HepG2 (cell line): ENCODE data around the gene ZNF433. TPM values are rescaled to one million over a fixed set of nuclear protein-coding genes. Genes with fewer than 3 reads are reported as not detected.

Source experiments
- CCAR2 ChIP-seq: fragments of 200-400 bp; formaldehyde crosslinking; optimal IDR thresholded peaks from 2 replicates; pipeline ENCODE3; 2018; ENCODE audit warnings: low read depth, mild to moderate bottlenecking, low read length, moderate library complexity
- HNF4G ChIP-seq, 2 experiments: sonication (generic) in 1 of 2; formaldehyde crosslinking in 1 of 2; IDR thresholded peaks; 2 replicates each; pipeline versions ENCODE4 v1.4.0 to v1.6.1; 2011 to 2020; ENCODE audit warnings: borderline replicate concordance in 2 of 2, low read depth in 2 of 2, mild to moderate bottlenecking in 2 of 2, low read length in 1 of 2, missing genetic modification reagents in 1 of 2, moderate library complexity in 1 of 2
- HOXA5 ChIP-seq: sonication (generic); formaldehyde crosslinking; IDR thresholded peaks from 2 replicates; pipeline ENCODE4 v1.4.0; 2020; ENCODE audit warnings: missing genetic modification reagents
- IRF9 ChIP-seq: sonication (generic); formaldehyde crosslinking; IDR thresholded peaks from 2 replicates; pipeline ENCODE4 v1.8.0; 2022; ENCODE audit warnings: missing genetic modification reagents, mild to moderate bottlenecking, borderline replicate concordance
- KLF6 ChIP-seq: IDR thresholded peaks from 2 replicates; pipeline ENCODE4 v1.8.0; 2016; ENCODE audit warnings: missing biosample characterization, missing genetic modification reagents
- MTF2 ChIP-seq: sonication (generic); formaldehyde crosslinking; IDR thresholded peaks from 2 replicates; pipeline ENCODE4 v1.5.0; 2020; ENCODE audit warnings: missing genetic modification reagents, borderline replicate concordance
- NONO ChIP-seq, 2 experiments: fragments of 450-650 bp in 1 of 2; sonication (generic) in 1 of 2; formaldehyde crosslinking in 1 of 2; IDR thresholded peaks in 1 of 2; conservative IDR thresholded peaks in 1 of 2; 2 replicates each; pipeline versions ENCODE4 v1.6.1 to v1.8.0; 2017 to 2022; ENCODE audit warnings: mild to moderate bottlenecking in 1 of 2, missing genetic modification reagents in 1 of 2, moderate library complexity in 1 of 2
- REL ChIP-seq: sonication (generic); formaldehyde crosslinking; conservative IDR thresholded peaks from 2 replicates; pipeline ENCODE4 v1.8.0; 2022; ENCODE audit warnings: mild to moderate bottlenecking, missing genetic modification reagents, moderate library complexity
- RFX1 ChIP-seq: fragments of 450-650 bp; IDR thresholded peaks from 2 replicates; pipeline ENCODE4 v1.6.1; 2017
- TCF7L2 ChIP-seq: IDR thresholded peaks from 2 replicates; pipeline ENCODE4 v1.6.1; 2011; ENCODE audit warnings: mild to moderate bottlenecking, low read depth, low read length, moderate library complexity
- ZBTB7A ChIP-seq: sonication (generic); formaldehyde crosslinking; IDR thresholded peaks from 2 replicates; pipeline ENCODE4 v1.8.0; 2022; ENCODE audit warnings: mild to moderate bottlenecking, missing genetic modification reagents
- ZNF496 ChIP-seq: sonication (generic); formaldehyde crosslinking; IDR thresholded peaks from 2 replicates; pipeline ENCODE4 v1.8.1; 2023; ENCODE audit warnings: mild to moderate bottlenecking, moderate library complexity, missing genetic modification reagents; ENCODE audit not compliant: insufficient replicate concordance
- polyA plus RNA-seq, 8 experiments: library from polyadenylated mRNA; depleted of rRNA in 3 of 8; stranded (reverse) in 7 of 8; unstranded in 1 of 8; fragments of >200 nt; fragmentation: Illumina TruSeq in 4 of 8; extraction: Trizol in 4 of 8; gene quantifications; 2 replicates each; pipeline versions ENCODE4 v1.2.1 to v1.2.3, GENCODE V29; 2011 to 2016; ENCODE audit warnings: low read depth in 4 of 8, missing spikeins in 1 of 8, mixed read lengths in 1 of 8; ENCODE audit not compliant: insufficient read depth in 1 of 8
- total RNA-seq, 5 experiments: library from RNA; depleted of rRNA; stranded (reverse); fragments of >200 nt; fragmentation: Illumina TruSeq; extraction: Trizol; gene quantifications; 2 replicates each; pipeline ENCODE4 v1.2.3, GENCODE V29; 2016; ENCODE audit warnings: low read depth in 1 of 5
- TF ChIP-seq, protein P1 (sequence below): sonication (generic); formaldehyde crosslinking; IDR thresholded peaks from 2 replicates; pipeline ENCODE4 v1.4.0; 2020; ENCODE audit warnings: missing genetic modification reagents
- TF ChIP-seq, protein P2 (sequence below): sonication (generic); formaldehyde crosslinking; IDR thresholded peaks from 2 replicates; pipeline ENCODE4 v1.4.0; 2020; ENCODE audit warnings: mild to moderate bottlenecking, missing genetic modification reagents
- TF ChIP-seq, protein P3 (sequence below): sonication (generic); formaldehyde crosslinking; IDR thresholded peaks from 2 replicates; pipeline ENCODE4 v1.9.0; 2021; ENCODE audit warnings: mild to moderate bottlenecking, missing genetic modification reagents

ZNF433 gene
- total and polyA plus RNA-seq, 2 of the 13 experiments (the other 11 are each of a cell fraction or from before 2014, with no cell fraction given) = 1.8 to 4.9 TPM

DNA sequence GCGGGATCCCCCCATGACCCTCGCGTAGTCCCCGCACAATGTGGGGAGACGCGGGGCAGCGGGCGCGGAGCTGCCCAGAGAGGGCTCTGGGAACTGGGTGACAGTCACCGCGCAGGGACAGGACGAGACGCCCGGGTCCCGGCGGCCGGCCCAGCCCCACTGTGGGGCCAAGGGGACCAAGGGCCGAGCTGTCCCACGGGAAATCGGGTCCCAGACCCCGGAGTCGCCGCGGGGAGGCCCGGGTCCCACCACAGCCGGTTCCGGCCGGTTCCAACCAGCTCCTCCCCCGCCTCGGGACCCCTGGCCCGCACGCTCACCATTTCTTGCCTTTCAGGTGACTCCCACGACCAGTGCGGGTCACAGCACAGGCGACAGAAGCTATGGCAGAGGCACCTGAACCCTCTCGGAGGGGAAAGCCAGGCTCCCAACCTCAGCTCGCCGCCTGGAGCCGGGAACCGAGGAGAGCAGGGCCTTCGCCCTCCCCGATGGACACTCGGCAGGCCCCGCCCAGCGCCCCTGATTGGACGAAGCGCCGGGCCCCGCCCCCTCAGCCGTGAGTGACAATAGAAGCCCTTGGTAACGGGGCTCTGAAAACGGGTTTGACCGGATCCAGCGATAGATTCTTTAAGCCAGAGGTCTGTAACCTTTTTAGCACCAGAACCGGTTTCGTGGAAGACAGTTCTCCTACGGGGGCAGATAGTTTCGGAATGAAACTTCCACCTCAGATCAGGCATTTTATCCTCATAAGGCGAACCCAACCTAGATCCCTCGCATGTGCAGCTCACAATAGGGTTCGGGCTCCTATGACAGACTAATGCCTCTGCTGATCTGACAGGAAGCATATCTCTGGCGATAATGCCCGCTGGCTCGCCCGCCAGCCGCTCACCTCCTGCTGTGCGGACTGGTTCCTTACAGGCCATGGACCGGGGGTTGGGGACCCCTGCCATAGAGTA lies at the start of gene ZNF433 (continued):
- TF ChIP-seq ZBTB7A (CRISPR knock-in tag) (0 out of 2 replicates have a peak, but pooled peaks have one; percentile 68), HOXA5 (CRISPR knock-in tag) (peak; percentile 61; the same call in 1 of the 2 replicates), RFX1 (0 out of 2 replicates have a peak, but pooled peaks have one; percentile 23), KLF6 (0 out of 2 replicates have a peak, but pooled peaks have one; percentile 37), IRF9 (CRISPR knock-in tag) (0 out of 2 replicates have a peak, but pooled peaks have one; percentile 15), REL (CRISPR knock-in tag) (peak; percentile 78; the same call in 1 of the 2 replicates), NONO (IDR thresholded peaks at IDR 0.05) (no peak), NONO (CRISPR knock-in tag; conservative IDR thresholded peaks at IDR 0.05) (peak; percentile 80; the same call in 1 of the 2 replicates), CCAR2 (no peak), ZNF496 (CRISPR knock-in tag) (no peak), HNF4G (IDR thresholded peaks at IDR 0.05; ENCODE audit: borderline replicate concordance, low read depth, low read length) (no peak), HNF4G (CRISPR knock-in tag; IDR thresholded peaks at IDR 0.05; ENCODE audit: borderline replicate concordance, low read depth) (peak; percentile 49; the same call in 1 of the 2 replicates), MTF2 (CRISPR knock-in tag) (no peak; the same call in 1 of the 2 replicates), TCF7L2 (no peak)
- TF ChIP-seq, protein P1, sequence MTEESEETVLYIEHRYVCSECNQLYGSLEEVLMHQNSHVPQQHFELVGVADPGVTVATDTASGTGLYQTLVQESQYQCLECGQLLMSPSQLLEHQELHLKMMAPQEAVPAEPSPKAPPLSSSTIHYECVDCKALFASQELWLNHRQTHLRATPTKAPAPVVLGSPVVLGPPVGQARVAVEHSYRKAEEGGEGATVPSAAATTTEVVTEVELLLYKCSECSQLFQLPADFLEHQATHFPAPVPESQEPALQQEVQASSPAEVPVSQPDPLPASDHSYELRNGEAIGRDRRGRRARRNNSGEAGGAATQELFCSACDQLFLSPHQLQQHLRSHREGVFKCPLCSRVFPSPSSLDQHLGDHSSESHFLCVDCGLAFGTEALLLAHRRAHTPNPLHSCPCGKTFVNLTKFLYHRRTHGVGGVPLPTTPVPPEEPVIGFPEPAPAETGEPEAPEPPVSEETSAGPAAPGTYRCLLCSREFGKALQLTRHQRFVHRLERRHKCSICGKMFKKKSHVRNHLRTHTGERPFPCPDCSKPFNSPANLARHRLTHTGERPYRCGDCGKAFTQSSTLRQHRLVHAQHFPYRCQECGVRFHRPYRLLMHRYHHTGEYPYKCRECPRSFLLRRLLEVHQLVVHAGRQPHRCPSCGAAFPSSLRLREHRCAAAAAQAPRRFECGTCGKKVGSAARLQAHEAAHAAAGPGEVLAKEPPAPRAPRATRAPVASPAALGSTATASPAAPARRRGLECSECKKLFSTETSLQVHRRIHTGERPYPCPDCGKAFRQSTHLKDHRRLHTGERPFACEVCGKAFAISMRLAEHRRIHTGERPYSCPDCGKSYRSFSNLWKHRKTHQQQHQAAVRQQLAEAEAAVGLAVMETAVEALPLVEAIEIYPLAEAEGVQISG = peak; percentile 39; the same call in 1 of the 2 replicates
- TF ChIP-seq, protein P2, sequence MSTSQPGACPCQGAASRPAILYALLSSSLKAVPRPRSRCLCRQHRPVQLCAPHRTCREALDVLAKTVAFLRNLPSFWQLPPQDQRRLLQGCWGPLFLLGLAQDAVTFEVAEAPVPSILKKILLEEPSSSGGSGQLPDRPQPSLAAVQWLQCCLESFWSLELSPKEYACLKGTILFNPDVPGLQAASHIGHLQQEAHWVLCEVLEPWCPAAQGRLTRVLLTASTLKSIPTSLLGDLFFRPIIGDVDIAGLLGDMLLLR (CRISPR knock-in tag) = no peak
- TF ChIP-seq, protein P3, sequence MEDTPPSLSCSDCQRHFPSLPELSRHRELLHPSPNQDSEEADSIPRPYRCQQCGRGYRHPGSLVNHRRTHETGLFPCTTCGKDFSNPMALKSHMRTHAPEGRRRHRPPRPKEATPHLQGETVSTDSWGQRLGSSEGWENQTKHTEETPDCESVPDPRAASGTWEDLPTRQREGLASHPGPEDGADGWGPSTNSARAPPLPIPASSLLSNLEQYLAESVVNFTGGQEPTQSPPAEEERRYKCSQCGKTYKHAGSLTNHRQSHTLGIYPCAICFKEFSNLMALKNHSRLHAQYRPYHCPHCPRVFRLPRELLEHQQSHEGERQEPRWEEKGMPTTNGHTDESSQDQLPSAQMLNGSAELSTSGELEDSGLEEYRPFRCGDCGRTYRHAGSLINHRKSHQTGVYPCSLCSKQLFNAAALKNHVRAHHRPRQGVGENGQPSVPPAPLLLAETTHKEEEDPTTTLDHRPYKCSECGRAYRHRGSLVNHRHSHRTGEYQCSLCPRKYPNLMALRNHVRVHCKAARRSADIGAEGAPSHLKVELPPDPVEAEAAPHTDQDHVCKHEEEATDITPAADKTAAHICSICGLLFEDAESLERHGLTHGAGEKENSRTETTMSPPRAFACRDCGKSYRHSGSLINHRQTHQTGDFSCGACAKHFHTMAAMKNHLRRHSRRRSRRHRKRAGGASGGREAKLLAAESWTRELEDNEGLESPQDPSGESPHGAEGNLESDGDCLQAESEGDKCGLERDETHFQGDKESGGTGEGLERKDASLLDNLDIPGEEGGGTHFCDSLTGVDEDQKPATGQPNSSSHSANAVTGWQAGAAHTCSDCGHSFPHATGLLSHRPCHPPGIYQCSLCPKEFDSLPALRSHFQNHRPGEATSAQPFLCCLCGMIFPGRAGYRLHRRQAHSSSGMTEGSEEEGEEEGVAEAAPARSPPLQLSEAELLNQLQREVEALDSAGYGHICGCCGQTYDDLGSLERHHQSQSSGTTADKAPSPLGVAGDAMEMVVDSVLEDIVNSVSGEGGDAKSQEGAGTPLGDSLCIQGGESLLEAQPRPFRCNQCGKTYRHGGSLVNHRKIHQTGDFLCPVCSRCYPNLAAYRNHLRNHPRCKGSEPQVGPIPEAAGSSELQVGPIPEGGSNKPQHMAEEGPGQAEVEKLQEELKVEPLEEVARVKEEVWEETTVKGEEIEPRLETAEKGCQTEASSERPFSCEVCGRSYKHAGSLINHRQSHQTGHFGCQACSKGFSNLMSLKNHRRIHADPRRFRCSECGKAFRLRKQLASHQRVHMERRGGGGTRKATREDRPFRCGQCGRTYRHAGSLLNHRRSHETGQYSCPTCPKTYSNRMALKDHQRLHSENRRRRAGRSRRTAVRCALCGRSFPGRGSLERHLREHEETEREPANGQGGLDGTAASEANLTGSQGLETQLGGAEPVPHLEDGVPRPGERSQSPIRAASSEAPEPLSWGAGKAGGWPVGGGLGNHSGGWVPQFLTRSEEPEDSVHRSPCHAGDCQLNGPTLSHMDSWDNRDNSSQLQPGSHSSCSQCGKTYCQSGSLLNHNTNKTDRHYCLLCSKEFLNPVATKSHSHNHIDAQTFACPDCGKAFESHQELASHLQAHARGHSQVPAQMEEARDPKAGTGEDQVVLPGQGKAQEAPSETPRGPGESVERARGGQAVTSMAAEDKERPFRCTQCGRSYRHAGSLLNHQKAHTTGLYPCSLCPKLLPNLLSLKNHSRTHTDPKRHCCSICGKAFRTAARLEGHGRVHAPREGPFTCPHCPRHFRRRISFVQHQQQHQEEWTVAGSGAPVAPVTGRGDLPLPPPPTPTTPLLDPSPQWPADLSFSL (CRISPR knock-in tag) = no peak
